Esophagus squamous epithelium (tissue), 5 donors: ENCODE measurements around the gene RFX1. TPM values are rescaled to one million over a fixed set of nuclear protein-coding genes. Genes with fewer than 3 reads are reported as not detected.

Experiments
- DNase-seq: peaks from one replicate; lab custom pipeline; 2025; lab: John Stamatoyannopoulos, UW
- H3K27ac ChIP-seq, 4 donors: fragments of 200-600 bp; sonication (generic); one replicate each; pipeline ENCODE4 v1.5.1; 2016 to 2019; ENCODE audit warnings: mild to moderate bottlenecking in 1 of 4
- H3K27me3 ChIP-seq, 4 donors: fragments of 200-600 bp; sonication (generic); 1 replicate in 3 of 4; 2 replicates in 1 of 4; pipeline versions ENCODE4 v1.5.1 to v1.6.0; 2017 to 2021; ENCODE audit warnings: antibody characterized with exemption in 1 of 4
- H3K36me3 ChIP-seq, 3 donors: fragments of 200-600 bp; sonication (generic); one replicate each; pipeline ENCODE4 v1.5.1; 2016 to 2019
- H3K4me1 ChIP-seq, 3 donors: fragments of 200-600 bp; sonication (generic); one replicate each; pipeline ENCODE4 v1.5.1; 2017 to 2019
- H3K4me3 ChIP-seq, 4 donors: fragments of 200-600 bp; sonication (generic); 1 replicate in 3 of 4; 2 replicates in 1 of 4; pipeline ENCODE4 v1.5.1; 2016 to 2019; ENCODE audit warnings: mild to moderate bottlenecking in 2 of 4, moderate library complexity in 1 of 4
- H3K9me3 ChIP-seq, 3 donors: fragments of 200-600 bp; sonication (generic); one replicate each; pipeline ENCODE4 v1.5.1; 2016 to 2019
- POLR2A ChIP-seq, 4 donors: fragments of 450-650 bp; IDR thresholded peaks; one replicate each; pipeline ENCODE4 v1.6.1; 2017; ENCODE audit warnings: antibody characterized with exemption in 4 of 4, mild to moderate bottlenecking in 4 of 4, moderate library complexity in 3 of 4
- WGBS, 2 donors: methylation state at CpG; one replicate each; pipeline ENCODE4 v1.1.5; 2018; 5-methylcytosine and 5-hydroxymethylcytosine counted together
- intact Hi-C: fragments of 100-400 bp; cut with DNase I; formaldehyde crosslinking; loops from one replicate; pipeline ENCODE4 v1.15.0; 2022
- total RNA-seq, 4 donors: library from RNA; depleted of rRNA; stranded (reverse); fragments of >200 nt; gene quantifications; one replicate each; pipeline ENCODE4 v1.1.0, GENCODE V29; 2016
- TF ChIP-seq, protein P1 (sequence below), 6 experiments: fragments of 450-650 bp in 4 of 6; fragments of 200-600 bp in 2 of 6; sonication (generic) in 2 of 6; IDR thresholded peaks; one replicate each; pipeline ENCODE4 v1.5.1; 2016 to 2019; ENCODE audit warnings: antibody characterized with exemption in 6 of 6, mild to moderate bottlenecking in 4 of 6, moderate library complexity in 4 of 6
- donor health status: DM: yes; HTN: yes; CAD: no.

Gene RFX1
- total RNA-seq, 4 donors from 2014 or later, result 1.8 to 7.5 (median 3.9) TPM

DNA sequence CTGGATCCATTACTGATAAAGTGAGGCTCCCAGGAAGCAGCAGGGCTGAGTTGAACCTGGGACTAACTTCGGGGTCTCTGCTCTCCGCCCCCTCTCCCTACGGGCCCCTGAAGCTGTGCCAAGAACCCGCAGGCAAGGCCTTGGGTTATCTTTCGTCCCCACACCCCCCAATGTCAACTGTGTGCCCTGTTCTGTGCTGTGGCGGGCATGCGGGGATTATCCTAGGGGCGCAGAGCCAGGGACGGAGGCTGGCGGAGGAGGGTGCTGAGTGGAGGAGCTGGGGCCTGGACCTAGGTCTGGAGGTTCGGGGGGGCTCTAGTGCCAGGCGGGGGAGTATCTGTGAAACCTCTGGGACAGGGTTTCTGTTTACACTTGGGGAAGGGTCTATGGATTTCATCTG is 26.4 kb downstream of the RFX1 start:
- no peak for DNase-seq
- peak overlapping the region in 2 of 4 donors; percentile 82 to 84 for H3K27ac ChIP-seq
- TF ChIP-seq, protein P1, sequence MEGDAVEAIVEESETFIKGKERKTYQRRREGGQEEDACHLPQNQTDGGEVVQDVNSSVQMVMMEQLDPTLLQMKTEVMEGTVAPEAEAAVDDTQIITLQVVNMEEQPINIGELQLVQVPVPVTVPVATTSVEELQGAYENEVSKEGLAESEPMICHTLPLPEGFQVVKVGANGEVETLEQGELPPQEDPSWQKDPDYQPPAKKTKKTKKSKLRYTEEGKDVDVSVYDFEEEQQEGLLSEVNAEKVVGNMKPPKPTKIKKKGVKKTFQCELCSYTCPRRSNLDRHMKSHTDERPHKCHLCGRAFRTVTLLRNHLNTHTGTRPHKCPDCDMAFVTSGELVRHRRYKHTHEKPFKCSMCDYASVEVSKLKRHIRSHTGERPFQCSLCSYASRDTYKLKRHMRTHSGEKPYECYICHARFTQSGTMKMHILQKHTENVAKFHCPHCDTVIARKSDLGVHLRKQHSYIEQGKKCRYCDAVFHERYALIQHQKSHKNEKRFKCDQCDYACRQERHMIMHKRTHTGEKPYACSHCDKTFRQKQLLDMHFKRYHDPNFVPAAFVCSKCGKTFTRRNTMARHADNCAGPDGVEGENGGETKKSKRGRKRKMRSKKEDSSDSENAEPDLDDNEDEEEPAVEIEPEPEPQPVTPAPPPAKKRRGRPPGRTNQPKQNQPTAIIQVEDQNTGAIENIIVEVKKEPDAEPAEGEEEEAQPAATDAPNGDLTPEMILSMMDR (IDR thresholded peaks at IDR 0.05), result no peak
- TF ChIP-seq POLR2A (IDR thresholded peaks at IDR 0.05), result no peak
- peaks cover 11 to 32% (median 21%) of the 10 kb centered on the region in 3 donors for H3K4me1 ChIP-seq
- no peaks in the 10 kb centered on the region for H3K9me3 ChIP-seq
- intact Hi-C loops, result no loop called here
- peak overlapping the region in 2 of 4 donors; percentile 49 to 60 for H3K4me3 ChIP-seq
- WGBS, 2 donors, result 60 to 69% methylated on average over 5 to 12 of the region's 12 CpGs
- no peaks in the 10 kb centered on the region for H3K27me3 ChIP-seq
- peaks cover 0 to 62% (median 5%) of the 10 kb centered on the region in 3 donors for H3K36me3 ChIP-seq

DNA sequence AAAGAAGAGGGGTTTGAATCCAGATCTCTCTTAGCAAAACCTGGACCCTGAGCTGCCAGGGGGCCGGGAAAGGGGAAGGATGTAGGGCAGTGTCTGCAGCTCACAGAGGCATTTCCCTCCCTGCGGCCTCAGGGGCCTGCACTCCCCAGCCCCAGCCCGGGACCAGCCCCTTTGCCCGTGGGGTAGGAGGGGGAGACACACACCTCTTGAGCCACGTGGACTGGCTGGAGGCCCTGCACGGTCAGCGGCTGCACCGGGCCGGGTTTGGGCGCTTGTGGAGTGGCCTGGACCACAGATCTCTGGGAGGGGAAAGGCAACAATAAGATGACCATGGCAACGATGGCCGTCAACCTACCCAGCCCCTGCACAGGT is 26.9 kb downstream of the RFX1 start:
- intact Hi-C loops, result no loop called here
- H3K4me1 ChIP-seq, result peaks cover 11 to 32% (median 21%) of the 10 kb centered on the region in 3 donors
- H3K36me3 ChIP-seq, result peaks cover 0 to 62% (median 5%) of the 10 kb centered on the region in 3 donors
- H3K27ac ChIP-seq, result peak overlapping the region; percentile 61 to 84 (median 78)
- WGBS, 2 donors, result 9 to 30% methylated on average over 2 to 4 of the region's 12 CpGs
- no peaks in the 10 kb centered on the region for H3K9me3 ChIP-seq
- no peak for DNase-seq
- H3K27me3 ChIP-seq, result no peaks in the 10 kb centered on the region
- peak overlapping the region; percentile 36 to 74 (median 54) for H3K4me3 ChIP-seq
- no peak for TF ChIP-seq POLR2A (IDR thresholded peaks at IDR 0.05)
- TF ChIP-seq, protein P1 (IDR thresholded peaks at IDR 0.05), result no peak

DNA sequence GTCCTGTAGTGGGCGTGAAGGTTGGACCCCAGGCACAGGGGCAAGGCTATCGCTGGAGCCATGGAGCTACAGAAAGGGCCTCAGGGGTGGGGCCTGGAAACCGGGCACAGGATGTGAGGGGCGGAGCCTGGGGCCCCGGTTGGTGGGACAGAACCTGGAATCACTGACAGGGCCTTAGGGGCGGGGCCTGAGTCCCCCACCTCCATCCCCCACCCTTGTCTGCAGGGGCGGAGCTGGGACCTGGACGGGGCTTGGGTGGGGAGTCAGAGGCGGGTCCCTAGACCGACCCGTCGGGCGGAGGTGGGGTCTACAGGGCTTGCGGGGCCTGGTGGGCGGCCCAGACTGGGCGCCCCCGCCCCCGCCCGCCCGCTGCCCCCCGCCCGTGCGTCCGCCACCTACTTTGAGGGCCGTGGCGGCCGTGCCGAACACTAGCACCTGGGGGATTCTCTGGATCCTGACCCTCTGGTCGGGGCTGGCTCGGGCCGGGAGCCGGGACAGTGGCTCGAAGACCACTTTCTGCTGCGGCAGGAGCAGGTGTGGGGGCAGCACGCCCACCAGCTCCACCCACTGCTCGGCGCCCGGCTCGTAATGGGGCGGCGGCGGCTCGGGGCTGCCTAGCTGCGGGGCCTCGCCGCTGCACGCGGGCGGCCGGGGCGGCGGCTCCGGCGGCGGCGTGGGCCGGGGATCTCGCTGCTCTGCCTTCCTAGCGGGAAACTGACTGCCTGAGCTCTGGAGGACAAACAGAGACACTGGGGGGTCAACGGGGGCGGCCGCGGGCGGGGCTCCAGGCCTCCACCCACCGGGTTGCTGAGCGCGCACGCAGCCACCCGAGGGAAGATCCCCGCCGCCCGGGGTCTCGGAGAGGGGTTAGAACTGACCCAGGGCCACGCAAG is 27.5 kb downstream of the RFX1 start:
- intact Hi-C loops, result no loop called here
- no peak for DNase-seq
- Histone ChIP-seq H3K27me3 (no peaks in the 10 kb centered on the region), H3K4me1 (peaks cover 11 to 28% (median 21%) of the 10 kb centered on the region in 3 donors), H3K27ac (peak overlapping the region; percentile 61 to 84 (median 78)), H3K36me3 (peaks cover 0 to 65% (median 3%) of the 10 kb centered on the region in 3 donors), H3K9me3 (no peaks in the 10 kb centered on the region), H3K4me3 (peak overlapping the region; percentile 36 to 74 (median 54))
- WGBS, 2 donors, result 0% methylated on average over 1 of the region's 74 CpGs; no CpG with 5 or more reads in 1 of the 2 donors
- TF ChIP-seq, protein P1 (IDR thresholded peaks at IDR 0.05), result peak in 1 of 6 experiments; percentile 5
- TF ChIP-seq POLR2A (IDR thresholded peaks at IDR 0.05), result no peak

DNA sequence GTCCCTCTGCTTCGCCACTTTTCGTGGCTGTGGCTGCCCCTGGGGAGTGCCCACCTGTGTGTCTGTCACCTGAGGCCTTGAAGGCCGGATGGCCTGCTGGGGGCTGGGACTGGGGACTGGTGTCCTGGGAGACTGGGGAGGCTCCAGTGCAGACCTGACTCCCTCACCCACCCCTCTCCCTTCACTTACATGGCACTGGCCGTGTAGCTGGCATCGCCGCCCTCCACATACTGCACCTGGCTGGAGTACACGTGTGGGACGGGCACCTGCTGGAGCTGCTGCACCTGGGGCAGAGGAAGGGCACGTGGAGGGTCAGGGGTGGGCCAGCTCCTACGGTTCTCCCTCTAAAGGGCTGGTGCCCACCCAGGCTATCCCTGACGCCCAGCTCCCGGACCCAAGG is 28.3 kb downstream of the RFX1 start:
- TF ChIP-seq, protein P1 (IDR thresholded peaks at IDR 0.05), result no peak
- Histone ChIP-seq H3K36me3 (peaks cover 0 to 65% (median 6%) of the 10 kb centered on the region in 3 donors), H3K4me1 (peaks cover 11 to 26% (median 21%) of the 10 kb centered on the region in 3 donors), H3K4me3 (peak overlapping the region in 1 of 4 donors; percentile 74), H3K27me3 (no peaks in the 10 kb centered on the region), H3K9me3 (no peaks in the 10 kb centered on the region), H3K27ac (peak overlapping the region; percentile 61 to 84 (median 78))
- DNase-seq, result no peak
- intact Hi-C loops, result no loop called here
- 100% methylated on average over 3 of the region's 12 CpGs for WGBS, 2 donors

DNA sequence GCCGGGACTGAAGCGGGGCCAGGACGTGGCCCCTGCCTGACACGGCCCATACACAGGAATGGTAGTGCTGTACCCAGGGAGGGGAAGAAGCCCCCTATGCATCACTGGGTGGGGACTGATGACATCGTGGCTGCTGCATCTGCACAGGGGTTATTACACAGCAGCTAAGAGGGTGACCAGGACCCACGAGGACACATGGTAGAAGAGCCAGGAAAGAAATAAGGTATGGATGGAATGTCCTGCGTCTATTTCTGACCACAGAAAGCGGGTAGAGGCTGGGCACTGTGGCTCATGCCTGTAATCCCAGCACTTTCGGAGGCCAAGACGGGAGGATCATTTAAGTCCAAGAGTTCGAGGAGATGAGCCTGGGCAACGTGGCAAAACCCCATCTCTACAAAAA is 29.7 kb downstream of the RFX1 start:
- intact Hi-C loops, result no loop called here
- H3K4me3 ChIP-seq, result no peak overlapping the region
- H3K4me1 ChIP-seq, result peaks cover 11 to 34% (median 21%) of the 10 kb centered on the region in 3 donors
- TF ChIP-seq, protein P1 (IDR thresholded peaks at IDR 0.05), result no peak
- H3K27me3 ChIP-seq, result no peaks in the 10 kb centered on the region
- no peak for DNase-seq
- no peak overlapping the region for H3K27ac ChIP-seq
- no peaks in the 10 kb centered on the region for H3K9me3 ChIP-seq
- 85 to 89% methylated on average over 12 of the region's 12 CpGs for WGBS, 2 donors
- H3K36me3 ChIP-seq, result peaks cover 0 to 65% (median 10%) of the 10 kb centered on the region in 3 donors
